ENCODE results near the gene IL33. TPM values are rescaled to one million over a fixed set of nuclear protein-coding genes. Genes with fewer than 3 reads are reported as not detected.

The IL33 gene
- polyA plus RNA-seq, 1 donor from 2014 or later: not detected

DNA sequence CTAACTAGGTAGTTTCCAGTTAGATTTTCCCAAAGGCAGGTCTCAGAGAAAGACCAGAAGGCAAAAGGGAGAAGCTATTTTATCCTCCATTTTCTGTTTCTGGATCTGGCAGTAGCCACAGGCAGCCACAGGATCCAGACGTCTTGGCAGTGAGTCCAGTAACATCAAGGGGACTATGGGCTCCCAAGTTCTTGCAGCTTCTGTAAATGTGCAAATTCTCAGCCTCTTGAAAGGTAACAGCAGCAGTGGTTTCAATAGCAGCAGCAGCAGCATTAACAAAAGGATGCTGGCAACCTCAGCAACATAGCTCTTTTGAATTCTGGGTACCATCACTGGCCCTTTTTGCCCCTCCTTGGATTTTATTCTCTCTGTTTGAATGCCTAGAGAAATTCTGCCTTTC lies 27.1 kb upstream of the IL33 start:
- no peaks in the 10 kb centered on the region for H3K79me2 ChIP-seq (replicated peaks; ENCODE audit: insufficient read depth, low read length)
- TF ChIP-seq, protein P1, sequence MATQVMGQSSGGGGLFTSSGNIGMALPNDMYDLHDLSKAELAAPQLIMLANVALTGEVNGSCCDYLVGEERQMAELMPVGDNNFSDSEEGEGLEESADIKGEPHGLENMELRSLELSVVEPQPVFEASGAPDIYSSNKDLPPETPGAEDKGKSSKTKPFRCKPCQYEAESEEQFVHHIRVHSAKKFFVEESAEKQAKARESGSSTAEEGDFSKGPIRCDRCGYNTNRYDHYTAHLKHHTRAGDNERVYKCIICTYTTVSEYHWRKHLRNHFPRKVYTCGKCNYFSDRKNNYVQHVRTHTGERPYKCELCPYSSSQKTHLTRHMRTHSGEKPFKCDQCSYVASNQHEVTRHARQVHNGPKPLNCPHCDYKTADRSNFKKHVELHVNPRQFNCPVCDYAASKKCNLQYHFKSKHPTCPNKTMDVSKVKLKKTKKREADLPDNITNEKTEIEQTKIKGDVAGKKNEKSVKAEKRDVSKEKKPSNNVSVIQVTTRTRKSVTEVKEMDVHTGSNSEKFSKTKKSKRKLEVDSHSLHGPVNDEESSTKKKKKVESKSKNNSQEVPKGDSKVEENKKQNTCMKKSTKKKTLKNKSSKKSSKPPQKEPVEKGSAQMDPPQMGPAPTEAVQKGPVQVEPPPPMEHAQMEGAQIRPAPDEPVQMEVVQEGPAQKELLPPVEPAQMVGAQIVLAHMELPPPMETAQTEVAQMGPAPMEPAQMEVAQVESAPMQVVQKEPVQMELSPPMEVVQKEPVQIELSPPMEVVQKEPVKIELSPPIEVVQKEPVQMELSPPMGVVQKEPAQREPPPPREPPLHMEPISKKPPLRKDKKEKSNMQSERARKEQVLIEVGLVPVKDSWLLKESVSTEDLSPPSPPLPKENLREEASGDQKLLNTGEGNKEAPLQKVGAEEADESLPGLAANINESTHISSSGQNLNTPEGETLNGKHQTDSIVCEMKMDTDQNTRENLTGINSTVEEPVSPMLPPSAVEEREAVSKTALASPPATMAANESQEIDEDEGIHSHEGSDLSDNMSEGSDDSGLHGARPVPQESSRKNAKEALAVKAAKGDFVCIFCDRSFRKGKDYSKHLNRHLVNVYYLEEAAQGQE (IDR thresholded peaks at IDR 0.05; ENCODE audit: borderline replicate concordance): no peak
- TF ChIP-seq, protein P2, sequence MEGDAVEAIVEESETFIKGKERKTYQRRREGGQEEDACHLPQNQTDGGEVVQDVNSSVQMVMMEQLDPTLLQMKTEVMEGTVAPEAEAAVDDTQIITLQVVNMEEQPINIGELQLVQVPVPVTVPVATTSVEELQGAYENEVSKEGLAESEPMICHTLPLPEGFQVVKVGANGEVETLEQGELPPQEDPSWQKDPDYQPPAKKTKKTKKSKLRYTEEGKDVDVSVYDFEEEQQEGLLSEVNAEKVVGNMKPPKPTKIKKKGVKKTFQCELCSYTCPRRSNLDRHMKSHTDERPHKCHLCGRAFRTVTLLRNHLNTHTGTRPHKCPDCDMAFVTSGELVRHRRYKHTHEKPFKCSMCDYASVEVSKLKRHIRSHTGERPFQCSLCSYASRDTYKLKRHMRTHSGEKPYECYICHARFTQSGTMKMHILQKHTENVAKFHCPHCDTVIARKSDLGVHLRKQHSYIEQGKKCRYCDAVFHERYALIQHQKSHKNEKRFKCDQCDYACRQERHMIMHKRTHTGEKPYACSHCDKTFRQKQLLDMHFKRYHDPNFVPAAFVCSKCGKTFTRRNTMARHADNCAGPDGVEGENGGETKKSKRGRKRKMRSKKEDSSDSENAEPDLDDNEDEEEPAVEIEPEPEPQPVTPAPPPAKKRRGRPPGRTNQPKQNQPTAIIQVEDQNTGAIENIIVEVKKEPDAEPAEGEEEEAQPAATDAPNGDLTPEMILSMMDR (IDR thresholded peaks at IDR 0.05; ENCODE audit: poor library complexity, severe bottlenecking): no peak
- TF ChIP-seq RAD21 (conservative IDR thresholded peaks at IDR 0.05) (no peak), EZH2 (IDR thresholded peaks at IDR 0.05; ENCODE audit: borderline replicate concordance, insufficient read depth, low read length, poor library complexity, severe bottlenecking) (no peak), EP300 (conservative IDR thresholded peaks at IDR 0.05; ENCODE audit: poor library complexity, severe bottlenecking) (no peak), SMC3 (conservative IDR thresholded peaks at IDR 0.05; ENCODE audit: poor library complexity) (no peak), TAF1 (IDR thresholded peaks at IDR 0.05; ENCODE audit: low read depth) (no peak)
- H3K9me2 ChIP-seq (ENCODE audit: insufficient read depth, low read length): no peaks in the 10 kb centered on the region
- H3K9me3 ChIP-seq (ENCODE audit: low read length): no peaks in the 10 kb centered on the region
- no peak overlapping the region for H3K27ac ChIP-seq (ENCODE audit: low read length)
- no peaks in the 10 kb centered on the region for H4K20me1 ChIP-seq (ENCODE audit: insufficient read depth)
- no peak overlapping the region for H2AFZ ChIP-seq (ENCODE audit: low read depth, low read length)
- no peak overlapping the region for H3K4me2 ChIP-seq (ENCODE audit: low read length)
- H3K27me3 ChIP-seq (ENCODE audit: insufficient read depth, low read depth, low read length): no peaks in the 10 kb centered on the region
- no peak overlapping the region for H3K4me3 ChIP-seq (ENCODE audit: low read length)
- no peaks in the 10 kb centered on the region for H3K36me3 ChIP-seq (ENCODE audit: insufficient read depth, low read length)
- H3F3A ChIP-seq (ENCODE audit: insufficient read depth, low read length, poor library complexity, severe bottlenecking): no peaks in the 10 kb centered on the region
- no peak overlapping the region for H3K9ac ChIP-seq (ENCODE audit: low read length)

DNA sequence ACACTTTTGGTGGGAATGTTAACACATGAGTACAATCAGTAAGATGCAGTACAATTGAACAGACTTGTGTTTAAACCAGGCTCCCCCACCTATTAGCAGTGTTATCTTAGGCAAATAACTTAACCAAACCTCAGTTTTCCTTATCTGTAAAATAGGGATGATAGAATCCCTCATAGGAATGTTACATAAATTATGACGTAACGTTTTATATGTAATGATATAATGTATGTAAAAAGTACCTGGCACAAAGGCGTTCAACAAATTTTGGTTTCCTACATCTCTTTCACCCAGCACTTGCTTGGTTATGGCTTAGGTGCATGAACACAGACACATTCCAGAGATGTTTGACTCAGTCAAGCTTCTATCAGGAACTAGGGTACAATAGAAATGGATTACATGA lies 26.7 kb upstream of the IL33 start:
- Histone ChIP-seq H3K4me2 (ENCODE audit: low read length) (no peak overlapping the region), H3K79me2 (replicated peaks; ENCODE audit: insufficient read depth, low read length) (no peaks in the 10 kb centered on the region), H2AFZ (ENCODE audit: low read depth, low read length) (no peak overlapping the region), H3K36me3 (ENCODE audit: insufficient read depth, low read length) (no peaks in the 10 kb centered on the region), H3K27me3 (ENCODE audit: insufficient read depth, low read depth, low read length) (no peaks in the 10 kb centered on the region), H3K4me3 (ENCODE audit: low read length) (no peak overlapping the region), H3K9ac (ENCODE audit: low read length) (no peak overlapping the region), H3K27ac (ENCODE audit: low read length) (no peak overlapping the region), H3K9me2 (ENCODE audit: insufficient read depth, low read length) (no peaks in the 10 kb centered on the region), H3K9me3 (ENCODE audit: low read length) (no peaks in the 10 kb centered on the region), H4K20me1 (ENCODE audit: insufficient read depth) (no peaks in the 10 kb centered on the region), H3F3A (ENCODE audit: insufficient read depth, low read length, poor library complexity, severe bottlenecking) (no peaks in the 10 kb centered on the region)
- TF ChIP-seq SMC3 (conservative IDR thresholded peaks at IDR 0.05; ENCODE audit: poor library complexity) (no peak), POLR2AphosphoS5 (IDR thresholded peaks at IDR 0.05) (no peak), TAF1 (IDR thresholded peaks at IDR 0.05; ENCODE audit: low read depth) (no peak), EZH2 (IDR thresholded peaks at IDR 0.05; ENCODE audit: borderline replicate concordance, insufficient read depth, low read length, poor library complexity, severe bottlenecking) (no peak), EP300 (conservative IDR thresholded peaks at IDR 0.05; ENCODE audit: poor library complexity, severe bottlenecking) (no peak), RAD21 (conservative IDR thresholded peaks at IDR 0.05) (no peak), MXI1 (conservative IDR thresholded peaks at IDR 0.05; ENCODE audit: poor library complexity, severe bottlenecking) (no peak)
- TF ChIP-seq, protein P2 (IDR thresholded peaks at IDR 0.05; ENCODE audit: poor library complexity, severe bottlenecking): no peak
- TF ChIP-seq, protein P1 (IDR thresholded peaks at IDR 0.05; ENCODE audit: borderline replicate concordance): no peak
